Central memory CD4-positive, alpha-beta T cell (primary cell): ENCODE measurements around the gene COMP.

Experiments
- DNase-seq: peaks from one replicate; pipeline ENCODE4 v3.0.0; 2022

The COMP gene

GRCh38 chr19:18768997-18769891 is 21.9 kb downstream of the COMP start:
- DNase-seq: no peak

DNA sequence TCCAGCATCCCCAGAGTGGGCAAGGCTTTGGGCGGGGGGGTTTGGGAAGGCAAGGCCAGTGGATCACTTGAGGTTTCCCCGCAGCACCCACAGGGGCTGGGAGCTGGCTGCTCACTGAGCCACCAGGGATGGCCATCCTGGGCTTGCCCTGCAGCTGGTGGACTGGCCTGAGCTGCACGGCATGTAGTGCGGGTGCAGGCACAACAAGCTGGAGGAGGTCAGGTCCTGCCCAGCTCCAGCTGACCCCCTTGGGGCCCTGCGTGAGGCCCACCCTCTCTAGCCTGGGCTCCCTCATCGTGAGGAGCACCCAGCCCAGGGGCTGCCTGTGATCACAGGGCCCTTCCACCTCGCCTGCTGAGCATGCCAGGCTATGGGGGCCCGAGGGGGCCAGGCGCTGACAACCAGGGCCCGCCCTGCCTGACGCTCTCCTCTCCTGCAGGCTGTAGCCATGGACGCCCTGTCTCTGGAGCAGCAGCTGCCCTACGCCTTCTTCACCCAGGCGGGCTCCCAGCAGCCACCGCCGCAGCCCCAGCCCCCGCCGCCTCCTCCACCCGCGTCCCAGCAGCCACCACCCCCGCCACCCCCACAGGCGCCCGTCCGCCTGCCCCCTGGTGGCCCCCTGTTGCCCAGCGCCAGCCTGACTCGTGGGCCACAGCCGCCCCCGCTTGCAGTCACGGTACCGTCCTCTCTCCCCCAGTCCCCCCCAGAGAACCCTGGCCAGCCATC is 22.9 kb downstream of the COMP start:
- no peak for DNase-seq

GRCh38 chr19:18765224-18765623 is 25.9 kb downstream of the COMP start:
- no peak for DNase-seq

- DNase-seq: no peak
Observed at GRCh38 chr19:18764591-18765051, 26.5 kb downstream of the COMP start.

DNA sequence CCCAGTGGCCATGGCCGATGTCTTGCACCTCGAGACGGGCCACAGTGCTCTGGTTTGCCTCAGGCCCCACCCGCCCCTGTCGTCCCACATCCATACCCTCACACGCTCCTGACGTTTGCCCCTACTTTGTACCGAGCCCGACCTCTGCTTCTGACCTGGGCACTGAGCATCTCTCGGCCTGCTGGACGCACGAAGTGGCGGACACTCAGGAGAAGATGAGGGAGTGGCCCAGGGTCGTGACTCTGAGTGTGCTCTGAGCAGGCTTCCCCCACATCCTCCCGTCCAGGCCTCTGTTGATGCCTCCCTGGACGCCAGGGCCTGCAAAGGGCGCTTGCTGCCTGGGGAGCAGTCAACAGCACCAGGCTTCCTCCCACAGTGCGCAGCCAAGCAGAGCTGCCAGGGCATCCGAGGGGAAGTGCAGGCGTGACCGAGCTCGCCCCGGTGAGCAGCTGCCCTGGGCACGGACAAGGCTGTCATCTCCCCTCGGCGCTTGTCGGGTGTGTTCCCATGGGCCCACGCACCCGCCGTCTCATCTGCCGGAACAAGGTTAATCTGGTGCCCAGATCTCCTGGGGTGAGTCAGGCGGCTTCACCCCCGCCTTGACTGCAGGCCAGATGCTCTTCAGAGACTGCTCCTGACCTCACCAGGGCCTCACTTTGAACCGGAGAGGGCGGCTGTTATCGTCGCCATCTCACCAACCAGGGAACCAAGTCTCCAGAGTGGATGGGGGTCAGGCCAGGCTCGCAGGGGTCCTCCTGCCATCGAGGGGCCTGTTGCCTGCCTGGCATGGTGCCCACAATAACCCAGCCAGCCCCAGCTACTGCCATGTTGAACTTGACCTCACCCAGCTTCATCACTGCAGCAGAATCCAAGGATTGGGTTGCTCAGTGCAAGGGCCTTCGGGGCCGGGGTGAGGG is 27.2 kb downstream of the COMP start:
- DNase-seq: no peak

DNA sequence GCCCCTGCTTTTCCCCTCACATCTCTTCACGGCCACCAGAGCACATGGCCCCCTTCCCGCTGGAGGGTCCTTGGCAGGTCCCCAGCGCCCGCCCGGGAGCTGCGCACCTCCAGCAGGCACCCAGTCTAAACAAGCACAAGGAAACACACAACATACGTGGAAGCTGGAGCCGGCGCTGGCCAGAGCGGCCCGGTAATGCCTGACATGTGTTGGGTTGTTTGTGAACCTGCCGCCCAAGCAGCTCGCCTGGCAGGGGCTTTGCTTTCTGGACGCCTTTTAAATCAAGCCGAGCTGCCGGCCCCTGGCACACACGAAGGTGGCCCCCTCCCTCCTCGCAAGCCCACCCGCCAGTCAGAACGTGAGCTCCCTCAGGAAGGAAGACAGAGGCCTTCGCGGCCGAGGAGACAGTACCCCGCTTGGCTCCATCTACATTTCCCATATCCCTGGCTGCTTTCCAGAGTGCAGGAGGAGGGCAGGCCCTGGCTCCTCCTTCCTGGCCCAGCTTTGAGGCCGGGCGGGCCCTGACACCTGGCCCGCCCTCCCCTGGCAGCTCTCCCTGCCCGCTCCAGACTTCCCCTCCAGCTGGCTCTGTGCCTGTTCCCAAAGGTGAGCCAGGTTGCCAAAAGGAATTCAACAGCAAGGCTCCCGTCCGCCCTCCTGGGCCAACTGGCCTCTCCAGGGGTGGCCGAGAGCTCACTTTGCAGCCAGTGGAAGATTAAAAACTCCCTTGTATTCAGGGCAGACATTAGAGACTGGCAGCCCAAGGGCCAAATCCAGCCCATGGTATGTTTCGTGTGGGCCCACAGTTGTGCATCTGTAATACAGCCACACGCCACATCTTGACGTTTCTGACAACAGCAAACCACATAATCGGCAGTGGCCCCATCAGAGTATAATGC is 28.7 kb downstream of the COMP start:
- DNase-seq: no peak

- DNase-seq: no peak
Observed at GRCh38 chr19:18761531-18762110, 29.5 kb downstream of the COMP start.

- DNase-seq: no peak
Observed at GRCh38 chr19:18760440-18761383, 30.4 kb downstream of the COMP start.

- no peak for DNase-seq
Observed at GRCh38 chr19:18759995-18760426, 31.1 kb downstream of the COMP start.

DNA sequence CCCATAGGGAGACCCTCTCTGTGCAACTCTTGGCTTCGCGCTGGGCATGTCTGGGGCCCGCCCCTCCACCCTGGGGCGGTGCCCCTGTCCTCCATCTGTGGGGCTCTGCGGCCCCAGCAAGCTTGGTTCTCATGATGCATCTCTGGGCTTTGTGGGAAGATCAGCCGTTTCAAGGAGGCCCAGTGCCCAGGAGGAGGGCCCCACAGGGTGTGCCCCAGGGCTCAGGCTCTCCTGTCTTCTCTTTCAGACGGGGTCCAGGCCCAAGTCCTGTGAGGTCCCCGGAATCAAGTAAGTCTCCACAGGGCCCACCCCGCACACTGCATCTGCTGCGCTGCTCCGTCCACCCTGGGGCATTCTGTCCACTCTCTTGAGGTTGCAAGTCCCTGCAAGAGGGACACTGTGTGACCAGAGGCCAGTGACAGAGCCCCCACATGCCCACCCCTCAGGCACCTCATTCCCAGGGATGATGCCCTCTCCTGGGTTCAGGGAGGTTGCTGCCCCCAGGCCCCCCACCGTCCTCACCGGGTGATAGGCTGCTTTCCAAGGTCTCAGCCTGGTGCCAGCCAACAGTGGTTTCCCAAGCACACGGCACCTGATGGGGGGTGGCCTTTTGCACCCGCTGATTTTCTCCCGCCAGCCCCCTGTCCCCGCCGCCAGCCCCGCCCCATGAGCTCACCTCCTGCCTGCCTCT is 31.7 kb downstream of the COMP start:
- no peak for DNase-seq

DNA sequence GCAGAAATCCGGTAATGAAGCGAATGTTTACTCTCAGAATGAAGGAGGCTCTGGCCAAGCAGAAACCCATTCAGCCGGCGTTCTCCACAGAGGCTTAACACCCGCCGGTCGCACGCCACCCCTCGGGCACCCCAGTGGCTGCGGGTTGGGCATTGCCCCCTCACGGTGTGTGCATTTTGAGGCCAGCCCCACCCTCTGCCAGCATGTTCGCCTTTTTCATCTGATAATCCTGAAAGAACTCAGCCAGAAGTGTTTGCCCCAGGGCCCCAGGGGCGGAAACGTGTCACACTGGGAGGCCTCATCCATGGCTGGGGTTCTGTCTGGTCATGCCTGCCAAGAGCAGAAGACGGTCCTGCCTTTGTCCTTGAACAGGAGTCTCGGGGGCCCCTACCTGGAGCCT is 34.2 kb downstream of the COMP start:
- no peak for DNase-seq

- DNase-seq: no peak
Observed at GRCh38 chr19:18754501-18754900, 36.6 kb downstream of the COMP start.

GRCh38 chr19:18751571-18751970 is 39.5 kb downstream of the COMP start:
- no peak for DNase-seq

DNA sequence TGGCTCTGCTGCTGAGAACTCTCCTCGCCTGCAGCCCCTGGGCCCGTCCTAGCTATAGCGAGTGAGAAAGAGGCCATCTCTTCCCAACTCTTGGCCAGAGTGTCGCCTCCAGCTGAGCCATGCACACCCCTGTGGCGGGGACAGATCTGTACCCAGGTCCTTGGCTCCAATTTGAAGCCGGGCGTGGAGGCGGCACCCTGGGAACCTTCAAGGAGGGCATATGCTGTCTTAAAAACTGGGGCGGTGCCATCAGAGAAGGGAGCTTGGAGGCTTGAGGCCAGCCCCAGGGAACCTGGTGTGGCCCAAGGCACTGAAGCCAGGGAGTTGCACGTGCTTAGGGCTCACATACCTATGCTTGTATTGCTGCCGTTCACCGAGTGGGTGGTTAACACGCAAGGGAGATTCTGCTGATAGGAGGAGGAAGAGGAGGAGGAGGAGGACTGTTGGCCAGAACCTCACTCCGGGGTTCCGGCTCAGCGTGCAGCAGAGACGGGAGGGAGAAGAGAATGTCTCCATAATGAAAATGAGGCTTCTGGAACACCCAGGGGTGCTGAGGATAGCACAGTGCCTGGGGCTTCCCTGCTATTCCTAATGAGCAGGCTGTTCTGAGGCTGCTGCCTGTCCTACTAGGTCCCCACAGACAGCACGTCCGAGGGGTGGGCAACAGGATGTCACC is 40.7 kb downstream of the COMP start:
- DNase-seq: no peak

GRCh38 chr19:18749362-18750231 is 41.5 kb downstream of the COMP start:
- DNase-seq: no peak

DNA sequence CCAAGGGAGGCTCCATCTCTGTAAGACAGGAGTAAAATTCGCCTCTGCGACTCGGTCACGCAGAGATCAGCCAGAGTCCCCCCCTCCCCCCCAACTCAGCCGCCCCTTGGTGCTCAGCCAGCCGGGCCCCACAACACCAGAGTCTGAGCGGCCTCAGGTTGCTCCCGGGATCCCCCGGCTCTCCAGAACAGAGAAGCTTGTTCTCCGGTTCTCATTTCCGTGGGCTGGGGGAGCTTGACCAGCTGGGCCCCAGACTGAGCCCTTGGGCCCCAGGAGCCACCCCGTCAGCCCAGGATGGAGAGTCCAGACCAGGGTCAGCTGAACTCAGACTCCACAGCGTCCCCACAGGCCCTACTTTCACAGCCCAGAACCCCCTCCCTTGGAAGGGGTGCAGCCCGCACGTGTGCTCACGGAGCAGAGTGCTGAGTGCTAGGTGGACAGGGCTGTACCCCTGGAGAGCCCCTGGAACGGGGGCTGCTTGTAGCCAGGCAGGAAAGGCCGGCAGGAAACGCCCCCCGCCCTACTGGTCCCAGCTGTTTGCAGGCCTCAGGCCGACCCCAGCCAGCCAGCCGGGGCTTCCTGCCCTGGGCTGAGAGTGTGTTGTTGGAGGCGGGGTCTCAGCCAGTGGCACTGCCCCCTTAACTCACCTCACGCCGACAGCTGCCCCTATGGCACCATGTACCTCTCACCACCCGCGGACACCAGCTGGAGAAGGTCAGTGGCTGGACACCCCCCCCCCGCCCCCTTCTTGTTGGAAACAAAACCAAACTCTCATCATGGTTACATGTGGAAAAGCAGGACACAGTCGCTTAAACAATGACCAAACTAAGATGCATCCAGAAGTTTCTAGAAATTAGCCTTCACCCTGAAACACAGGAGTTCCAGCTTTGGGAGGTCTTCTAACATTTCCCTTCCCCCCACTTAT is 44.4 kb downstream of the COMP start:
- no peak for DNase-seq

DNA sequence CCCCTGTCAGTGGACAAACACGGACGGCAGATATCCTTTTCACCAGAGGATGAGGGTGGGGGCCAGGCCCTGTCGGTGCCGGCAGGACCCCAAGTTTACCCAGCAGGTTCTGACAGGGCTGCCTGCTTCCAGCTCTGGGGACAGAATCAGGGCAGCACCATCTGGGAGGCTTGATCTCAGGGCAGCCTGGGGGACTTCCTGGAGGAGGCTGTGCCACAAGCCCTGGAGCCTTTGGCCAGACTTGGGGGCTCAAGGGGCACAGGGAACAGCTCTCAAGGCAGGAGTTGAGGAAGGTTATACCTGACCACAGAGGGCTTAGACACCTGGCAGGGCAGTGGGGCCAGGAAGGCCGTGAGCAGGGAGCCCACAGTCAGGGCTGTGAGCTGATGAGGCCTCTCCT is 45.2 kb downstream of the COMP start:
- no peak for DNase-seq
